ENCODE measurements around the gene MEPCE. TPM values are rescaled to one million over a fixed set of nuclear protein-coding genes. Genes with fewer than 3 reads are reported as not detected.

Gene MEPCE
- total and polyA plus RNA-seq, 10 of the 15 experiments (the other 5 are each of a cell fraction or from before 2014, with no cell fraction given), result 8.2 to 48.0 (median 22.1) TPM

- ChIA-PET RAD21 (ENCODE audit: unreplicated experiment) (interaction anchor here (0.9 to 1.7 kb wide), 9 partner anchors 11 to 134 kb away, joined by 3 to 9 read pairs (median 4); no protein-coding TSS in a partner anchor), POLR2A (interaction anchor here (0.6 to 1.8 kb wide), 7 partner anchors 11 to 605 kb away, joined by 3 to 6 read pairs (median 6); no protein-coding TSS in a partner anchor), CTCF (interaction anchor here (0.7 to 2.7 kb wide), 6 partner anchors 11 to 109 kb away, joined by 3 to 13 read pairs (median 4); no protein-coding TSS in a partner anchor), SMC1A (ENCODE audit: uncharacterized antibody, unreplicated experiment) (interaction anchor here (0.6 to 1.6 kb wide), 12 partner anchors 10 to 321 kb away, joined by 3 to 7 read pairs (median 3); partner anchors contain the start of genes TSC22D4 and ZCWPW1)
- no peak for ATAC-seq
- Histone ChIP-seq H3K4me2 (ENCODE audit: control insufficient read depth, insufficient read depth) (no peak overlapping the region), H3K9ac (ENCODE audit: control insufficient read depth, insufficient read depth, low read length) (no peak overlapping the region), H4K20me1 (ENCODE audit: control insufficient read depth, insufficient read depth) (no peaks in the 10 kb centered on the region), H3K27me3 (replicated peaks in 1 of 2; ENCODE audit: control insufficient read depth in 2 of 2, insufficient read depth in 2 of 2, low read length in 1 of 2) (no peaks in the 10 kb centered on the region), H3K4me3 (no peak overlapping the region), H3K79me2 (ENCODE audit: control insufficient read depth, insufficient read depth, low read length) (no peaks in the 10 kb centered on the region), H2AFZ (ENCODE audit: control insufficient read depth, low read depth, low read length) (no peak overlapping the region), H3K4me1 (ENCODE audit: control insufficient read depth, insufficient read depth, low read length) (peaks cover 1% of the 10 kb centered on the region; the same call in 1 of the 2 replicates), H3K27ac (ENCODE audit: control insufficient read depth, insufficient read depth) (no peak overlapping the region), H3K36me3 (ENCODE audit: control insufficient read depth in 2 of 2, insufficient read depth in 2 of 2, low read length in 1 of 2) (no peaks in the 10 kb centered on the region), H3K9me3 (replicated peaks; ENCODE audit: control insufficient read depth, insufficient read depth, low read length) (no peaks in the 10 kb centered on the region)
- TF ChIP-seq CHD2 (IDR thresholded peaks at IDR 0.05; ENCODE audit: borderline replicate concordance, low read depth, low read length), result no peak
- no peak for TF ChIP-seq SPI1 (IDR thresholded peaks at IDR 0.05; ENCODE audit: borderline replicate concordance, insufficient read depth, low read depth, low read length)
- no peak for TF ChIP-seq MEF2A (IDR thresholded peaks at IDR 0.05; ENCODE audit: insufficient read depth, low read depth, low read length)
- TF ChIP-seq IRF3 (IDR thresholded peaks at IDR 0.05), result no peak
- no peak for TF ChIP-seq SIX5 (IDR thresholded peaks at IDR 0.05; ENCODE audit: low read depth, low read length, severe bottlenecking)
- no peak for TF ChIP-seq PAX5 (IDR thresholded peaks at IDR 0.05; ENCODE audit: borderline replicate concordance, low read depth, low read length)
- TF ChIP-seq GATAD2B (conservative IDR thresholded peaks at IDR 0.05; ENCODE audit: low read depth), result no peak
- no peak for TF ChIP-seq SMAD1 (IDR thresholded peaks at IDR 0.05; ENCODE audit: low read depth, partially characterized antibody)
- no peak for TF ChIP-seq SIN3A (IDR thresholded peaks at IDR 0.05; ENCODE audit: low read depth, low read length)
- TF ChIP-seq ATF2 (IDR thresholded peaks at IDR 0.05; ENCODE audit: low read length), result no peak
- TF ChIP-seq BHLHE40 (IDR thresholded peaks at IDR 0.05; ENCODE audit: borderline replicate concordance in 1 of 2, low read depth in 2 of 2, low read length in 1 of 2), result no peak
- TF ChIP-seq ESRRA (IDR thresholded peaks at IDR 0.05; ENCODE audit: low read length), result no peak
- no peak for TF ChIP-seq CREM (IDR thresholded peaks at IDR 0.05; ENCODE audit: low read depth)
- no peak for TF ChIP-seq E4F1 (IDR thresholded peaks at IDR 0.05; ENCODE audit: borderline replicate concordance, partially characterized antibody)
- no peak for TF ChIP-seq BCL11A (IDR thresholded peaks at IDR 0.05; ENCODE audit: low read depth, low read length)
- TF ChIP-seq SKIL (IDR thresholded peaks at IDR 0.05; ENCODE audit: low read depth, poor library complexity, severe bottlenecking), result no peak
- TF ChIP-seq YY1 (IDR thresholded peaks at IDR 0.05; ENCODE audit: low read depth, low read length), result no peak
- WGBS (ENCODE audit: insufficient coverage, insufficient replicate concordance, low lambda C conversion rate, missing lambda C conversion rate), result 49% methylated on average over 3 of the region's 3 CpGs
- intact Hi-C loops (cut with micrococcal nuclease; ENCODE audit: unreplicated experiment) (no loop called here), in situ Hi-C loops (cut with MboI) (loop anchor here (25.0 kb wide), 1 partner anchor 232 kb away; the partner anchor contains the start of gene GIGYF1)
- FAIRE-seq, result no peak
- no TSS peak for BruUV-seq (replicated peaks)
- DNase-seq (ENCODE audit: low read depth, low spot score), result no peak
Measured at GRCh38 chr7:100455206-100455605, 25.6 kb downstream of the MEPCE start.

All from GM12878 (cell line).